Jurkat, Clone E6-1 (cell line): ENCODE data around the gene ARSG.

Source experiments
- DNase-seq: peaks from one replicate; pipeline ENCODE4 v3.0.0-alpha.2; 2011; ENCODE audit warnings: low read depth, low spot score
- H3K4me3 ChIP-seq: 2 replicates; pipeline ENCODE4 v1.5.1; 2011; ENCODE audit warnings: mild to moderate bottlenecking, low read length, control low read depth, moderate library complexity

The ARSG gene

GRCh38 chr17:68452724-68453290 lies 161.5 kb downstream of the ARSG start:
- H3K4me3 ChIP-seq: no peak overlapping the region
- no peak for DNase-seq

GRCh38 chr17:68453991-68454665 lies 162.8 kb downstream of the ARSG start:
- DNase-seq: no peak
- H3K4me3 ChIP-seq: no peak overlapping the region

GRCh38 chr17:68455901-68456338 lies 164.6 kb downstream of the ARSG start:
- no peak for DNase-seq

GRCh38 chr17:68456339-68457167 lies 165.3 kb downstream of the ARSG start:
- peak overlapping the region; percentile 61 for H3K4me3 ChIP-seq
- no peak for DNase-seq

More at GRCh38 chr17:68455901-68456338, 164.6 kb downstream of the ARSG start:
- H3K4me3 ChIP-seq: no peak overlapping the region

- DNase-seq: no peak
- peak within 1 kb of the TSS; percentile 61 for H3K4me3 ChIP-seq
Measured at GRCh38 chr17:68457168-68457538, 165.9 kb downstream of the ARSG start, which contains the start of gene WIPI1. Gene WIPI1, minus strand, starts transcription at chr17:68457496. Its CDS starts 75 bp downstream, at chr17:68457421.

GRCh38 chr17:68457539-68458259 lies 166.4 kb downstream of the ARSG start:
- peak overlapping the region; percentile 57 for H3K4me3 ChIP-seq
- DNase-seq: peak; percentile 94

GRCh38 chr17:68458260-68459036 lies 167.2 kb downstream of the ARSG start:
- H3K4me3 ChIP-seq: peak overlapping the region; percentile 57
- DNase-seq: no peak

GRCh38 chr17:68459037-68459639 lies 167.8 kb downstream of the ARSG start:
- DNase-seq: no peak
- no peak overlapping the region for H3K4me3 ChIP-seq

- no peak for DNase-seq
- no peak overlapping the region for H3K4me3 ChIP-seq
Measured at GRCh38 chr17:68460146-68460545, 168.9 kb downstream of the ARSG start.

- DNase-seq: peak; percentile 87
- H3K4me3 ChIP-seq: no peak overlapping the region
Measured at GRCh38 chr17:68460715-68461114, 169.4 kb downstream of the ARSG start.

GRCh38 chr17:68461122-68461539 lies 169.8 kb downstream of the ARSG start:
- no peak for DNase-seq
- no peak overlapping the region for H3K4me3 ChIP-seq

GRCh38 chr17:68461589-68461988 lies 170.3 kb downstream of the ARSG start:
- peak overlapping the region; percentile 1; the same call in 1 of the 2 replicates for H3K4me3 ChIP-seq
- DNase-seq: peak; percentile 27

- no peak overlapping the region for H3K4me3 ChIP-seq
- peak; percentile 91 for DNase-seq
Measured at GRCh38 chr17:68462381-68463210, 171.3 kb downstream of the ARSG start.

- no peak for DNase-seq
Measured at GRCh38 chr17:68463211-68464019, 172.1 kb downstream of the ARSG start.

GRCh38 chr17:68468334-68468733 lies 177.0 kb downstream of the ARSG start:
- no peak for DNase-seq
- H3K4me3 ChIP-seq: no peak overlapping the region

More at GRCh38 chr17:68463211-68464019, 172.1 kb downstream of the ARSG start:
- no peak overlapping the region for H3K4me3 ChIP-seq

- DNase-seq: no peak
- no peak overlapping the region for H3K4me3 ChIP-seq
Measured at GRCh38 chr17:68468788-68469187, 177.5 kb downstream of the ARSG start.
